ENCODE results near the gene CCDC159. TPM values are rescaled to one million over a fixed set of nuclear protein-coding genes. Genes with fewer than 3 reads are reported as not detected.

CCDC159 gene
- total RNA-seq, 1 experiment from 2014 or later = 0.63 TPM

DNA sequence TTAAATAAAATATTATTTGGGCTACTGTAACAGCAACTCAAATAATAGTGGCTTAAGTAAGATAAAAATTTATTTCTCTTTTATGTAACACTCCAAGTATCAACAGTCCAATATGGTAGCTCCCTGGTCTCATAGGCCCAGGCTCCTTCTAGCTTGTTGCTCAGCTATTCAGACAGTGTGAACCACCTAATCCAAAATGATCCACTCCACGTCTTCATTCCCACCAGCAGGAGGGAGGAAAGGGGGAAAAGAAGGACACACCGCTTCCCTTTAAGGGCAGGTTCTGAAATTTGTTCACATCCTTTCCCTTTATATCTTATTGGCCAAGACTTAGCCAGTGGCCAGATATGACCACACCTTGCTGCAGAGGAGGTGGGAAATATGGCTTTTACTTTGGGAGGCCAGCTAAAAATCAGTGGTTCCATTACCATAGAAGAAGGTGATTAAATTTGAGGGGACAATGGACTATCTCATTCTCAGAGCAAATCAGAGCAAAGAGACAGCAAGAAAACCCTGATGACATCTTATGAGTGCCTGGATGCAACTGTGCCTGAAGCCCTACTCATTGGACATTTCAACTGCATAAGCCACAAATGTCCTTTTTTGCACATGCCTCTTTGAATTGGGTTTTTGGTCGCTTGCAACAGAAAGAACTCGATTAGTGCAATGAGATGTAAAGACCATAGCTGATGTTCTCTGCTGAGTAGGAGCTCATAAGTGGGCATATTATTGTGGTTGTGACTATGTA is 44.8 kb downstream of the CCDC159 start:
- no peak for DNase-seq (ENCODE audit: low read depth)

DNA sequence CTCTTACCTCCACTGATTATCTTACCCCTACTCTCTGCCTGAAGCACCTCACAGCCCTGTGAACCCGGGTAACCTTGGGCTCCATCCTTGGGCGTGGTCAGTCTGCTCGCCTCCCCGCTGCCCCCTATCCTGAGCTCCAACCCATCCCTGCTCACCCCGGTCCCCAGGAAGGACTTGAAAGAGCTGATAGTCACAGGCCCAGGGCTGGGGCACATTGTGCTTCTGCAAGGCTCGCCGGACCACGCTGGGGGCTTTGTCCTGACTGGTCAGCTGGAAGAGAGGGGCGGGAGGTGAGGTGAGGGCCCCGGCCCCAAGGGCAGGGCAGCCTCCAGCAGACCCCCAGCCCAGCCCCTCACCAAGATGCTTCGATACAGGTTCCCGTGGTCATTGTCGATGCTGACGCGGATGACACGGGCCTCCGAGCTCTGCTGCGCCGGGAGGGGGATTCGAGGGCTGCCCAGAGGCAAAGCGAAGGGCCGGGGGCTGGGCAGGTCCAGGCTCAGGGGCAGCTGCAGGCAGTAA is 50.8 kb downstream of the CCDC159 start:
- no peak for DNase-seq (ENCODE audit: low read depth)

GRCh38 chr19:11399667-11400066 is 53.3 kb downstream of the CCDC159 start:
- DNase-seq (ENCODE audit: low read depth) = no peak

DNA sequence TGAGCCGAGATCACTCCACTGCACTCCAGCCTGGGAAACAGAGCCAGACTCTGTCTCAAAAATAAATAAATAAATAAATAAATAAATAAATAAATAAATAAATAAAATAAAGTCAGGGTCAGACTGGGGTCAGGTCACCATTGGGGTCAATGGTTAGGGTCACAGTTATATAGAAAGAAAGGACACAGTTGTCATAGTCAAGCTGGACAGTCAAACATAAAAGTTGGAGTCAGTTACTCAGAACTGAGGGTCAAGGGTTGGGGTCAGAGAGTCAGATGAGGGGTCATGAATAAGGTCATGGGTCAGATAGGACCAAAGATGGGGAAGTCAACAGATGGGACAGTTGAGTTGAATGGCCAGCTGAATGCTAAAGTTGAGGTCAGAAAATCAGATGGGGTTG is 54.5 kb downstream of the CCDC159 start:
- no peak for DNase-seq (ENCODE audit: low read depth)

GRCh38 chr19:11401808-11402543 is 55.7 kb downstream of the CCDC159 start:
- DNase-seq (ENCODE audit: low read depth) = no peak

Other genes starting within 250 kb of the CCDC159 start
- 54.7 and 94.6 TPM in 2 replicates for gene SPC24, start 190.7 kb upstream of the CCDC159 start, total RNA-seq (2014; rRNA removed; shearing (Covaris generic))
- gene KANK2, start 149.0 kb upstream of the CCDC159 start, total RNA-seq (2014; rRNA removed; shearing (Covaris generic)) = 49.0 and 75.1 TPM in 2 replicates
- gene ANGPTL8, start 106.9 kb upstream of the CCDC159 start, total RNA-seq (2014; rRNA removed; shearing (Covaris generic)) = not detected in 2 replicates
- 2.9 and 4.3 TPM in 2 replicates for gene DOCK6, start 84.0 kb upstream of the CCDC159 start, total RNA-seq (2014; rRNA removed; shearing (Covaris generic))
- not detected in 2 replicates for gene TSPAN16, start 50.4 kb upstream of the CCDC159 start, total RNA-seq (2014; rRNA removed; shearing (Covaris generic))
- 0.86 and 1.2 TPM in 2 replicates for gene RAB3D, start 6.9 kb upstream of the CCDC159 start, total RNA-seq (2014; rRNA removed; shearing (Covaris generic))
- 124 and 181 TPM in 2 replicates for gene TMEM205, start 251 bp upstream of the CCDC159 start, total RNA-seq (2014; rRNA removed; shearing (Covaris generic))
- gene PLPPR2, start 8.9 kb downstream of the CCDC159 start, total RNA-seq (2014; rRNA removed; shearing (Covaris generic)) = 5.2 and 12.1 TPM in 2 replicates
- 0.57 and 1.4 TPM in 2 replicates for gene SWSAP1, start 28.1 kb downstream of the CCDC159 start, total RNA-seq (2014; rRNA removed; shearing (Covaris generic))
- gene EPOR, start 37.8 kb downstream of the CCDC159 start, total RNA-seq (2014; rRNA removed; shearing (Covaris generic)) = 1.7 and 2.8 TPM in 2 replicates
- not detected in 2 replicates for gene RGL3, start 72.8 kb downstream of the CCDC159 start, total RNA-seq (2014; rRNA removed; shearing (Covaris generic))
- not detected in 2 replicates for gene ODAD3, start 88.6 kb downstream of the CCDC159 start, total RNA-seq (2014; rRNA removed; shearing (Covaris generic))
- 83.6 and 85.8 TPM in 2 replicates for gene PRKCSH, start 89.1 kb downstream of the CCDC159 start, total RNA-seq (2014; rRNA removed; shearing (Covaris generic))
- not detected in 2 replicates for gene ELAVL3, start 134.5 kb downstream of the CCDC159 start, total RNA-seq (2014; rRNA removed; shearing (Covaris generic))
- 6.3 and 10.3 TPM in 2 replicates for gene ZNF653, start 159.3 kb downstream of the CCDC159 start, total RNA-seq (2014; rRNA removed; shearing (Covaris generic))
- gene ECSIT, start 182.6 kb downstream of the CCDC159 start, total RNA-seq (2014; rRNA removed; shearing (Covaris generic)) = 66.3 and 96.0 TPM in 2 replicates
- gene CNN1, start 192.3 kb downstream of the CCDC159 start, total RNA-seq (2014; rRNA removed; shearing (Covaris generic)) = 7.2 and 9.3 TPM in 2 replicates
- 79.0 and 99.9 TPM in 2 replicates for gene ELOF1, start 212.7 kb downstream of the CCDC159 start, total RNA-seq (2014; rRNA removed; shearing (Covaris generic))
- gene ACP5, start 231.1 kb downstream of the CCDC159 start, total RNA-seq (2014; rRNA removed; shearing (Covaris generic)) = 0.45 and 0.97 TPM in 2 replicates

All from Daoy (cell line).